Effector memory CD4-positive, alpha-beta T cell (primary cell): Measurements from ENCODE around the gene OR14J1.
"Not testable (repeated sequence)": the region's sequence is repeated elsewhere in the genome, so short reads cannot be mapped to it uniquely, and the experiment has no call there.

Experiments
- DNase-seq, 3 donors: peaks; one replicate each; pipeline ENCODE4 v3.0.0-alpha.2; 2020
- H3K27ac ChIP-seq: 2 replicates; pipeline ENCODE4 v1.7.0; 2013; ENCODE audit warnings: mild to moderate bottlenecking, low read length, moderate library complexity; ENCODE audit not compliant: insufficient read depth, poor library complexity, severe bottlenecking
- H3K27me3 ChIP-seq: replicated peaks from 2 replicates; pipeline ENCODE4 v1.7.0; 2013; ENCODE audit warnings: mild to moderate bottlenecking, low read length; ENCODE audit not compliant: insufficient read depth, control insufficient read depth, poor library complexity, severe bottlenecking
- H3K36me3 ChIP-seq: 2 replicates; pipeline ENCODE4 v1.7.0; 2013; ENCODE audit warnings: mild to moderate bottlenecking, low read length, moderate library complexity; ENCODE audit not compliant: control insufficient read depth, insufficient read depth
- H3K4me1 ChIP-seq: 2 replicates; pipeline ENCODE4 v1.7.0; 2013; ENCODE audit warnings: low read length, mild to moderate bottlenecking; ENCODE audit not compliant: control insufficient read depth, insufficient read depth, poor library complexity, severe bottlenecking
- H3K4me3 ChIP-seq: 2 replicates; pipeline ENCODE4 v1.7.0; 2013; ENCODE audit warnings: low read length, low read depth, mild to moderate bottlenecking; ENCODE audit not compliant: insufficient read depth, poor library complexity, severe bottlenecking
- H3K9me3 ChIP-seq: 2 replicates; pipeline ENCODE4 v1.7.0; 2013; ENCODE audit warnings: mild to moderate bottlenecking, low read length, moderate library complexity; ENCODE audit not compliant: control insufficient read depth

Gene OR14J1

DNA sequence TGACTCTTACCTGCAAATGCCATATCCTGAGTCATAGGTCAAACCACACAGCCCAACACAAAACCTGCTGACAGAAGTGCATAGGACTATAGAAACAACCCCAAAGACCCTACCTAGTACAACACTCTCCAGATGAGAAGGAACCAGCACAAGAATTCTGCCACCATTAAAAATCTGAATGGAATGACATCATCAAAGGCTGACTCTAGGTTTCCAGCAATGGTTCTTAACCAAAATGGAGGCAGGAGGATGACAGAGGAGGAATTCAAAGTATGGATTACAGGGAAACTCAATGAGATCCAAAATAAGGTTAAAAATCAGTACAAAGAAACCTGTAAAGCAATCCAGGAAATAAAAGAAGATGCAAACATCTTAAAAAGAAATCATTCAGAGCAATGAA lies 31.2 kb downstream of the OR14J1 start:
- Histone ChIP-seq H3K4me1 (no peaks in the 10 kb centered on the region), H3K27me3 (no peaks in the 10 kb centered on the region), H3K4me3 (no peak overlapping the region), H3K9me3 (no peaks in the 10 kb centered on the region), H3K36me3 (no peaks in the 10 kb centered on the region), H3K27ac (no peak overlapping the region)
- no peak for DNase-seq

DNA sequence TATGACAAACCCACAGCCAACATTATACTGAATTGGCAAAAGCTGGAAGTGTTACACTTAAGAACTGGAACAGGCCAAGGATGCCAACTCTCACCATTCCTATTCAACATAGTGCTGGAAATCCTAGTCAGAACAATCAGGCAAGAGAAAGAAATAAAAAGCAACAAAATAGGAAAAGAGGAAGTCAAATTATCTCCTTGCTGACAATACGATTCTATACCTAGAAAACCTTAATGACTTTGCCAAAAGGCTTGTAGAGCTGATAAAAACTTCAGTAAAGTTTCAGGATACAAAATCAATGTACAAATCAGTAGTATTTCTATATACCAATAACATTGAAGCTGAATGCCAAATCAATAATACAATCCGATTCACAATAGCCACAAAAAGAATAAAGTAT lies 34.8 kb downstream of the OR14J1 start:
- no peaks in the 10 kb centered on the region for H3K9me3 ChIP-seq
- no peak overlapping the region for H3K27ac ChIP-seq
- DNase-seq: no peak
- H3K4me3 ChIP-seq: no peak overlapping the region
- no peaks in the 10 kb centered on the region for H3K27me3 ChIP-seq
- no peaks in the 10 kb centered on the region for H3K36me3 ChIP-seq
- H3K4me1 ChIP-seq: no peaks in the 10 kb centered on the region

DNA sequence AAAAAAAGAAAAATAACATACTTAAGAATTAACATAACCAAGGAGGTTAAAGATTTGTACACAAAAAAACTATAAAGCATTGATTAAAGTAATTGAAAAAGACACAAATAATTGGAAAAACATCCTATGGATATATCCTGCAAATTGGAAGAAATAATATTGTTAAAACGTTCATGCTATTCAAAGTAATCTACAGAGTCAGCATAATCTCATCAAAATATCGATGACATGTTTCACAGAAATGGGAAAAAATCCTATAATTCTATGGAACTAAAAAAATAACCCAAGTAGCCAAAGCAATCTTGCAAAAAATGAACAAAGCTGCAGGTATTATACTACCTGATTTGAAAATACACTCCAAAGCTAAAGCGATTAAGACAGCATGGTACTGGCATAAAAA lies 43.9 kb downstream of the OR14J1 start:
- Histone ChIP-seq H3K9me3 (no peaks in the 10 kb centered on the region), H3K36me3 (no peaks in the 10 kb centered on the region), H3K4me1 (no peaks in the 10 kb centered on the region), H3K4me3 (no peak overlapping the region), H3K27ac (no peak overlapping the region), H3K27me3 (no peaks in the 10 kb centered on the region)
- DNase-seq: no peak

DNA sequence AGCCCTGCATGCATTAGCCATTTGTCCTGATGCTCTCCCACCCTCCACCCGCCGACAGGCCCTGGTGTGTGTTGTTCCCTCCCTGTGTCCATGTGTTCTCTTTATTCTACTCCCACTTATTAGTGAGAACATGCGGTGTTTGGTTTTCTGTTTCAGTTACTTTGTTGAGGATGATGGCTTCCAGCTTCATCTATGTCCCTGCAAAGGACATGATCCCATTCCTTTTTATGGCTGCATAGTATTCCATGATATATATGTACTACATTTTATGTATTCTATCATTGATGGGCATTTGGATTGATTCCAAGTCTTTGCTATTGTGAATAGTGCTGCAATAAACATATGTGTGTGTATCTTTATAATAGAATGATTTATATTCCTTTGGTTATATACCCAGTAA lies 47.8 kb downstream of the OR14J1 start:
- not testable (repeated sequence) for H3K27me3 ChIP-seq, DNase-seq, H3K36me3 ChIP-seq, H3K9me3 ChIP-seq, H3K4me3 ChIP-seq, H3K4me1 ChIP-seq, H3K27ac ChIP-seq

DNA sequence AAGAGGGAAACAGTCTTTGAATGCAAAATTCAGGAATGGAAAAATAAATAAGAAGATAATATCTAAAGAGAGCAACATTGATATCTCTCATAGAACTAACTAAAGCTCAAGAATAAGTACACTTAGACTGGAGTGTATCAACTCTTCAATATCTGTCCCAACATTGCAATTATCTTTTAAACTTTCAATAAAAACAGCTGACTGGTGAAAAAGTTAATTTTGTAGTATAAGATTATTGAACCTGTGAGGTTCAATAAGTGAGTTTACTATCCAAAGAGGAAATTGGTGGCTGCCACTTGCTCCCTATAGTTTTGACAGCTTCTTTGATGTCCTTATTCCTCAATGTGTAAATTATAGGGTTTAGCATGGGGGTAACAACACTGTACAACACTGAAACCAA lies 53.5 kb downstream of the OR14J1 start:
- H3K9me3 ChIP-seq: no peaks in the 10 kb centered on the region
- H3K4me3 ChIP-seq: no peak overlapping the region
- no peak for DNase-seq

DNA sequence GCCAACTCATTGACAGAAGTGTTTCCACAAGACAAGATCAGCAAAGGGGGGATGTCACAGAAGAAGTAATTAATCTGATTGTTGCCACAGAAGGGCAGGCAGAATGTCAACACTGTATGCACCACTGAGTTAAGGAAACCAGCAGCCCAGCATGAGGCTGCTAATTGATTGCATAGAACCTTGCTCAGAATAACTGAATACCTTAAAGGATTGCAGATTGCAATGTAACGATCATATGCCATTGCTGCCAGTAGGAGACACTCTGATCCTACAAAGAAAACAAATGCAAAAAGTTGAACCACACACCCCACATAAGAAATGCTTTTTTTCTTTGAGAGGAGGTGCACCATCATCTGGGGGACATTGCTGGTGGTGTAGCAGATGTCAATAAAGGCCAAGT lies 54.1 kb downstream of the OR14J1 start:
- H3K27ac ChIP-seq: no peak overlapping the region
- H3K27me3 ChIP-seq: peaks cover 2% of the 10 kb centered on the region
- no peak overlapping the region for H3K4me3 ChIP-seq
- H3K9me3 ChIP-seq: no peaks in the 10 kb centered on the region
- no peaks in the 10 kb centered on the region for H3K4me1 ChIP-seq
- DNase-seq: no peak
- H3K36me3 ChIP-seq: no peaks in the 10 kb centered on the region

More for the DNA sequence above, 53.5 kb downstream of the OR14J1 start:
- H3K27me3 ChIP-seq: peaks cover 2% of the 10 kb centered on the region
- H3K4me1 ChIP-seq: no peaks in the 10 kb centered on the region
- no peaks in the 10 kb centered on the region for H3K36me3 ChIP-seq
- no peak overlapping the region for H3K27ac ChIP-seq
